Dendritic cell treated with granulocyte-macrophage colony-stimulating factor and Interleukin-4, amounts not matched to agents 40 ng/mL and 50 ng/mL, for 4 days (primary cell): Measurements from ENCODE around the gene AK5.

Source experiments
- H3K27ac Mint-ChIP-seq: one replicate; pipeline ENCODE4 v1.8.0; 2022; ENCODE audit warnings: mild to moderate bottlenecking, mixed read lengths
- H3K27me3 Mint-ChIP-seq: one replicate; pipeline ENCODE4 v1.8.0; 2022; ENCODE audit warnings: mild to moderate bottlenecking, mixed read lengths
- H3K36me3 Mint-ChIP-seq: one replicate; pipeline ENCODE4 v1.8.0; 2022; ENCODE audit warnings: low read depth, mixed read lengths
- H3K4me1 Mint-ChIP-seq: one replicate; pipeline ENCODE4 v1.8.0; 2022; ENCODE audit warnings: low read depth, mixed read lengths
- H3K4me3 Mint-ChIP-seq: one replicate; pipeline ENCODE4 v1.8.0; 2022; ENCODE audit warnings: mild to moderate bottlenecking, moderate library complexity, mixed read lengths
- H3K9me3 Mint-ChIP-seq: one replicate; pipeline ENCODE4 v1.8.0; 2022; ENCODE audit warnings: mixed read lengths
- intact Hi-C: fragments of 100-400 bp; cut with micrococcal nuclease; formaldehyde crosslinking; loops from one replicate; pipeline ENCODE4 v1.15.0; 2022

Gene AK5

DNA sequence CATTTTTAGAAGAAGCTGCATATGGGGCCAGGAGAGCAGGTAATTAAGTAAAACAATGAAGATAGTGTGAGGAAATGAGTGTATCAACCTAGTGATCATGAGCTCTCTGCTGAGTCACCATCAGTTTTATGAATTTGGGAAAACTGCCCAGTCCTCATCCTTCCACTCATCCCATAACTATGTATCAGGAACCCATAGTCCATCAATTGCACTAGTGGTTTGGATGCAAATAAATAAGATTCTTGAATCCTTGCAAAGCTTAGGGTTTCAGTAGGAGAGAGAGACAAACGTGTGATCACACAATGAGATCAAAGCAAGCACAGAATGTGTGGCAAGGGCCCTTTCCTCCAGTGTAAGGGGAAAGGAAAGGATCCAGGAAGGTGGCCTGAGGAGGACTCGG is 255.0 kb downstream of the AK5 start:
- Mint-ChIP-seq H3K4me1 (peaks cover 31% of the 10 kb centered on the region), H3K36me3 (no peaks in the 10 kb centered on the region), H3K27me3 (no peaks in the 10 kb centered on the region), H3K27ac (no peak overlapping the region), H3K9me3 (no peaks in the 10 kb centered on the region), H3K4me3 (no peak overlapping the region)
- intact Hi-C loops, result loop anchor here (10.0 kb wide), 2 partner anchors 252 to 578 kb away; partner anchors contain the start of gene AK5

DNA sequence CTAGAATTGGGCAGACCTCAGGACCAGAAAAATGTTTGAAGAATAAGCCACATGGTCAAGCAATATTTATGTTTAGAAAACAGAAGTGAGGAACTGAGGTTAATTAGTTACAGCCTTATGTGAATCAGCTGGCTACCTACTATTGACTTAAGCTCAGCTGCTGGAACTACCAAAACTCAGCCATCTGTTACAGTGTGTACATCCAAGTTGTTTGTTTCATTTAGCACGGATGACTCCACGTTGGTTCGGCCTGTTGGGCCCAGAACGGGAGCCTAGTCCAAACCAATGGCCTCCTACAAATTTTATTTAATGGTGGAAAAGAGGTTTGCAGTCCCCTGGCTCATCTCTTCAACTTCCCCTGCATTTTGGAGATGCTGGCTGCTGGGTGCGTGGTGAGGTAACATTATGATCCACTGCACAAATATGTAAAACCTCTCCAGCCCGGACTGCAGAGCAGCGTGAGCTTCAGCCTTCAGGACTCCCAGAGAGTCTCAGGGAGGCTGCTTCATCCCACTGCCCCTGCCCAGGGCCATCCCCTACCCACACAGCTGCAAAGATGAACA is 257.2 kb downstream of the AK5 start:
- intact Hi-C loops, result loop anchor here (10.0 kb wide), 2 partner anchors 254 to 576 kb away; partner anchors contain the start of gene AK5
- H3K27me3 Mint-ChIP-seq, result no peaks in the 10 kb centered on the region
- no peak overlapping the region for H3K4me3 Mint-ChIP-seq
- H3K4me1 Mint-ChIP-seq, result peaks cover 30% of the 10 kb centered on the region
- no peaks in the 10 kb centered on the region for H3K36me3 Mint-ChIP-seq
- no peak overlapping the region for H3K27ac Mint-ChIP-seq
- H3K9me3 Mint-ChIP-seq, result no peaks in the 10 kb centered on the region

DNA sequence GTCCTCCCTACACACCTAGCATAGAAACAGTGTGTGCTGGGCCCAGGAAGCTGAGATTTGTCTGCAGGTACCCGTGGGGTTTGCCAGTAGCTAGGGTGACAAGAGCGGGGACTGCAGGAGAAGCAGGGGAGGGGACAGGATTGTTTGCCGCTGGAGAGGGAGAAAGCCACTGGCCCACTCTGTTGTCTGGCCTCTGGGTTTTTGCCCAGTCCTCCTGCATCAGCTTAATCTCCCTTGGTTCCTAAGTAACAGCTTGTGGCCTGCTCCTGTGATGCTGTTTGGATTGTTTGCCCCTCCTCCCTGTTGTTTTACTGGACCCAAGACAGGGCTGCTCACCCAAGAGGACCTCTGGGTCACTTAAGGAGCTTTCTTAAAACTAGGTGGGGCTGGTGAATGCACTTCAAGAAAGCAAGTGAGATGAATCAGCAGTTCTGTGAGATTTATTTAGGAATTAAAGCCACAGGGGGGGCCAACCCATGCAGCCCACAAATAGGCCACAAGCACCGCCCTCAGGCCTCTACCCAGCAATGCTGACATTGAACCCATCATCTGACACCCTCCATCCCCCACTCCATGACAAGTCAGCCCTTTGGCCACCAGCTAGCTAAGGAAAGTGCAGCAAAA is 257.8 kb downstream of the AK5 start:
- intact Hi-C loops, result loop anchor here (10.0 kb wide), 2 partner anchors 255 to 575 kb away; partner anchors contain the start of gene AK5
- Mint-ChIP-seq H3K4me1 (peaks cover 26% of the 10 kb centered on the region), H3K27ac (no peak overlapping the region), H3K4me3 (no peak overlapping the region), H3K9me3 (no peaks in the 10 kb centered on the region), H3K27me3 (no peaks in the 10 kb centered on the region), H3K36me3 (no peaks in the 10 kb centered on the region)

DNA sequence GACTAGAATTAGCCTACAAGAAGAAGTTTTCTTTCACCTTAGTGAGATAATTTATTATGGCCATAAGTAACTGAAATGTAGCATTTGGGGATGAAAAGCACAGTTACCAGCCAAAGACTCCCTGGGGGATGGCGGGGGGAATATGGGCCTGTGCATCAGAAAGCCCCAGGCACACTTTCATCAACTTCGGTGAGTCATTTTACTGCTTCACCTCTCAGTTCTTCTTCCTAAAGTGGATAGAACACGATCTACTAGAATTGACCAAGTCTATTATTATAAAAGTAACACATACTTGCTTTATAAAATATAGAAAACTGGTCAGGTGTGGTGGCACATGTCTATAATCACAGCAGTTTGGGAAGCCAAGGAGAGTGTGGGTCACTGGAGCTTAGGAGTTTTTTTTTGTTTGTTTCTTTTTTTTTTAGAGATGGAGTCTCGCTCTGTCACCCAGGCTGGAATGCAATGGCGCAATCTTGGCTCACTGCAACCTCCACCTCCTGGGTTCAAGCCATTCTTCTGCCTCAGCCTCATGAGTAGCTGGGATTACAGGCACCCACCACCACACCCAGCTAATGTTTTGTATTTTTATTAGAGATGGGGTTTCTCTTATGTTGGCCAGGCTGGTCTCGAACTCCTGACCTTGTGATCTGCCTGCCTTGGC is 258.8 kb downstream of the AK5 start:
- H3K27me3 Mint-ChIP-seq, result no peaks in the 10 kb centered on the region
- H3K9me3 Mint-ChIP-seq, result no peaks in the 10 kb centered on the region
- no peak overlapping the region for H3K4me3 Mint-ChIP-seq
- H3K4me1 Mint-ChIP-seq, result peaks cover 22% of the 10 kb centered on the region
- intact Hi-C loops, result no loop called here
- H3K36me3 Mint-ChIP-seq, result no peaks in the 10 kb centered on the region
- no peak overlapping the region for H3K27ac Mint-ChIP-seq

- Mint-ChIP-seq H3K27ac (no peak overlapping the region), H3K9me3 (no peaks in the 10 kb centered on the region), H3K27me3 (no peaks in the 10 kb centered on the region), H3K4me3 (no peak overlapping the region), H3K4me1 (peaks cover 27% of the 10 kb centered on the region), H3K36me3 (no peaks in the 10 kb centered on the region)
- intact Hi-C loops, result no loop called here
Observed at GRCh38 chr1:77541162-77541545, 259.3 kb downstream of the AK5 start.

DNA sequence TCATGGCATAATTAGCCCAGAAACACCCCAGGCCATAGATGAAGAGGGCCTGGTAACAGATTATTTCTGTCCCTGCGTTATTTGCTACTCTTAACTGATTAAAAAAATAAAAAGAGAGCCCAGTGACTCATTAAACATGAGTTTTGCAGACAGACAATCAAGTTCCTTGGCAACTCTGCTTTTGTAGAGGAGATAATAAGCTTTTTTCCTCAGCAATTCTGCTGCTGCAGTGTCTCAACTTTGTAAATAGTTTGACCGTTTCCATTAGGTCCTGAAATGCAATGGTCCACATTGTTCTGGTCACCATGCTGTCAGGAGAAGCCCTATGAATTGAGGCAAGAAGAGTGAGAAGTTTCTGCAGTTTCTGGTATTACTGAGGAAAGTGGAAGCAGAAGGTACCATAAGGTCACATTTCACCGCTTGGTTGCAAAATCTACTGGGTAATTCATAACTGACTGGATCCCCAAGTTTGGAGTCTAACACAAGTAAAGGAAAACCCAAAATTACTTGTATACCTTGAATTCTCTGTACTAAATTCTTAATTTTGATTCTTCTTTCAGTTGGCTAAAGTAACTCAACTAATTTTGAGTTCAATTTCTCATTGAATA is 261.1 kb downstream of the AK5 start:
- Mint-ChIP-seq H3K4me3 (no peak overlapping the region), H3K27ac (no peak overlapping the region), H3K9me3 (no peaks in the 10 kb centered on the region), H3K36me3 (no peaks in the 10 kb centered on the region), H3K4me1 (peaks cover 29% of the 10 kb centered on the region), H3K27me3 (no peaks in the 10 kb centered on the region)
- intact Hi-C loops, result no loop called here

DNA sequence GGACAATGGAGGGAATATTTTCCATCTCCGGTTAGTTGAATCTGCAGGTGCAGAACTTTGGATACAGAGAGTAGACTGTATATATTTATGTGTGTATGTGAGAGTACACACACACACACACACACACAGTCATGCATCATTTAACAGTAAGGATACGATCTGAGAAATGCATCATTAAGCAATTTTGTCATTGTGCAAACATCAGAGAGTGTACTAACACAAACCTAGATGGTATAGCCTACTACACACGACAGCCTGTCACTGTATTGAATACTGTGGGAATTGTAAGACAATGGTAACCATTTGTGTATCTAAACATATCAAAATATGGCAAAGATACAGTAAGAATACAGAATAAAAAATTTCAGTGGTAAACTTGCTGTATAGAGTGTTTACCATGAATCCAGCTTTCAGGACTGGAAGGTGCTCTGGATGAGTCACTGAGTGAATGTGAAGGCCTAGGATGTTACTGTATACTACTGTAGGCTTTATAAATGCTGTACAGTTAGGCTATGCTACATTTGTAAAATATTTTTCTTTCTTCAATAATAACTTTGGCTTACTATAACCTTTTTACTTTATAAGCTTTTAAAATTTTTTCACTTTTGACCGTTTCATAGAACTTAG is 262.1 kb downstream of the AK5 start:
- Mint-ChIP-seq H3K4me1 (peaks cover 29% of the 10 kb centered on the region), H3K27ac (no peak overlapping the region), H3K36me3 (no peaks in the 10 kb centered on the region), H3K27me3 (no peaks in the 10 kb centered on the region), H3K9me3 (no peaks in the 10 kb centered on the region), H3K4me3 (no peak overlapping the region)
- intact Hi-C loops, result no loop called here

DNA sequence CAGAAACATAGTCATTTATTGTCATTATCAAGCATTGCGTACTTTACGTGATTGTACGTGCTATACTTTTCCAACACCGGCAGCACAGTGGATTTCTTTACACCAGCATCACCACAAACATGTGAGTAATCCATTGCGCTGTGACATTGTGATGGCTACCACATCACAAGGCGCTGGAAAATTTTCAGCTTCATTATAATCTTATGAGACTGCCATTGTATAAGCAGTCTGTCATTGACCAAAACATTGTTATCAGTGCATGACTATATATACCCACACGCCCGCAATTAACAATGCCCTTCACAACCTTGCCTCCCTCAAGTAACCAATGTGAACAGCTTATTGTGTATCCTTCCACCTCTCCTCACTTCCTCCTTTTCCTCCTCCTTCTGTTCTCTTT is 263.0 kb downstream of the AK5 start:
- Mint-ChIP-seq H3K4me3 (no peak overlapping the region), H3K36me3 (no peaks in the 10 kb centered on the region), H3K27ac (no peak overlapping the region), H3K27me3 (no peaks in the 10 kb centered on the region), H3K4me1 (peaks cover 20% of the 10 kb centered on the region), H3K9me3 (no peaks in the 10 kb centered on the region)
- intact Hi-C loops, result no loop called here

- Mint-ChIP-seq H3K4me3 (no peak overlapping the region), H3K27me3 (no peaks in the 10 kb centered on the region), H3K9me3 (no peaks in the 10 kb centered on the region), H3K4me1 (peaks cover 13% of the 10 kb centered on the region), H3K36me3 (no peaks in the 10 kb centered on the region), H3K27ac (no peak overlapping the region)
- intact Hi-C loops, result no loop called here
Observed at GRCh38 chr1:77545970-77546369, 264.2 kb downstream of the AK5 start.

DNA sequence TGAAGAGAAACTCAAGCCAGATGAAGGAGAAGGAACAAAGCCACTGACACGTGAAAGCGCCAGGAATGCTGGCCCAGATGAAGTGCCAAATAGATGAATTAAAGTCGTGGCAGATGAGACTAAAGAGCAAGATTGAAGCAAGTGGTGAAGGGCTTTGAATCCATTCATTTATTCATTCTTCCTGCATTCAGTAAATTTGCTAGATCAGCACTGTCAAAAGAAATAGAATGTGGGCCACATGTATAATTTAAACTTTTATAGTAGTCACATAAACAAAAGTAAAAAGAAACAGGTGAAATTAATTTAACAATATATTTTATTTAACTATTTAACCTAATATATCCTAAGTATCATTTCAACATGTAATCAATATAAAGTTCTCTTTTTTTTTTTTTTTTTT is 265.1 kb downstream of the AK5 start:
- Mint-ChIP-seq H3K4me1 (peaks cover 13% of the 10 kb centered on the region), H3K9me3 (no peaks in the 10 kb centered on the region), H3K36me3 (no peaks in the 10 kb centered on the region), H3K27me3 (no peaks in the 10 kb centered on the region), H3K27ac (no peak overlapping the region), H3K4me3 (no peak overlapping the region)
- intact Hi-C loops, result no loop called here

- H3K4me3 Mint-ChIP-seq, result no peak overlapping the region
- peaks cover 12% of the 10 kb centered on the region for H3K4me1 Mint-ChIP-seq
- no peaks in the 10 kb centered on the region for H3K27me3 Mint-ChIP-seq
- H3K9me3 Mint-ChIP-seq, result no peaks in the 10 kb centered on the region
- H3K27ac Mint-ChIP-seq, result no peak overlapping the region
- H3K36me3 Mint-ChIP-seq, result no peaks in the 10 kb centered on the region
- intact Hi-C loops, result no loop called here
Observed at GRCh38 chr1:77548285-77548684, 266.5 kb downstream of the AK5 start.

GRCh38 chr1:77550135-77550534 is 268.3 kb downstream of the AK5 start:
- Mint-ChIP-seq H3K27me3 (no peaks in the 10 kb centered on the region), H3K4me3 (no peak overlapping the region), H3K4me1 (peaks cover 7% of the 10 kb centered on the region), H3K36me3 (no peaks in the 10 kb centered on the region), H3K27ac (no peak overlapping the region), H3K9me3 (no peaks in the 10 kb centered on the region)
- intact Hi-C loops, result no loop called here

DNA sequence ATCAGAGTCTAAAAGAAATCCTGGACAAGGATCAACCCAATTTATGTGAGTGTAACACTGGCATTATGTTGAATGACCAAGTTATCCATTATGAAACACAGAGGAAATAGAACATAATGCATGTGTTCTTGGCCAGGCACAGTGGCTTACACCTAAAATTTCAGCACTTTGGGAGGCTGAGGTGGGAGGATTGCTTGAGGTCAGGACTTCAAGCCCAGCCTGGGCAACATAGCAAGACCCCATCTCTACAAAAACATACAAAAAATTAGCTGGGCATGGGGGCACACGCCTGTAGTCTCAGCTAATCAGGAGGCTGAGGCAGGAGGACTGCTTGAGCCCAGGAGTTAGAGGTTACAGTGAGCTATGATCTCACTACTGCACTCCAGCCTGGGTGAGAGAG is 270.8 kb downstream of the AK5 start:
- Mint-ChIP-seq H3K4me1 (peaks cover 15% of the 10 kb centered on the region), H3K9me3 (no peaks in the 10 kb centered on the region), H3K27me3 (no peaks in the 10 kb centered on the region), H3K4me3 (no peak overlapping the region), H3K36me3 (no peaks in the 10 kb centered on the region), H3K27ac (no peak overlapping the region)
- intact Hi-C loops, result no loop called here
